GM12878 (cell line): ENCODE data around the gene KLF8. TPM values are rescaled to one million over a fixed set of nuclear protein-coding genes. Genes with fewer than 3 reads are reported as not detected.

Source experiments
- ATAC-seq: fragments of 200-7000 bp; cut with Tn5 transposase; 3 replicates; pipeline ENCODE4 v1.9.1; 2020; ENCODE audit warnings: mild to moderate bottlenecking, moderate library complexity
- BruUV-seq: library from RNA; stranded (reverse); fragments of 400-500 nt; replicated peaks from 2 replicates; lab custom pipeline; 2021; lab: Mats Ljungman, UMichigan
- CTCF ChIA-PET: fragments of 300-600 bp; sonication (Branson Sonifier 250); formaldehyde crosslinking; extraction: SDS; loops from one replicate; lab custom pipeline; 2021; ENCODE audit warnings: inconsistent platforms; lab: Yijun Ruan, JAX
- POLR2A ChIA-PET: fragments of 350-600 bp; formaldehyde crosslinking; extraction: SDS; loops from one replicate; lab custom pipeline; 2021; ENCODE audit warnings: inconsistent platforms; lab: Charles Lee
- RAD21 ChIA-PET: fragments of 300-600 bp; sonication (Branson Sonifier 250); formaldehyde crosslinking; loops from one replicate; lab custom pipeline; 2023; ENCODE audit warnings: antibody characterized with exemption; ENCODE audit not compliant: unreplicated experiment; lab: Charles Lee
- SMC1A ChIA-PET: fragments of 300-600 bp; sonication (Branson Sonifier 250); formaldehyde crosslinking; loops from one replicate; lab custom pipeline; 2023; ENCODE audit not compliant: unreplicated experiment, uncharacterized antibody; lab: Charles Lee
- DNase-seq: peaks from one replicate; pipeline ENCODE4 v3.0.0-alpha.2; 2011; ENCODE audit warnings: low read depth, low spot score
- FAIRE-seq: peaks from 3 replicates; lab custom pipeline; 2011; peaks lifted over from hg19 to GRCh38; lab: Jason Lieb, UNC
- H2AFZ ChIP-seq: 2 replicates; pipeline ENCODE4 v1.6.0; 2011; ENCODE audit warnings: low read depth, low read length, control low read depth; ENCODE audit not compliant: control insufficient read depth
- H3K27ac ChIP-seq: 2 replicates; pipeline ENCODE4 v1.5.1; 2011; ENCODE audit warnings: control low read depth; ENCODE audit not compliant: control insufficient read depth, insufficient read depth
- H3K27me3 ChIP-seq, 2 experiments: replicated peaks in 1 of 2; 2 replicates each; pipeline versions ENCODE4 v1.6.0 to v1.6.1; 2011; ENCODE audit warnings: low read length in 1 of 2; ENCODE audit not compliant: control insufficient read depth in 2 of 2, insufficient read depth in 2 of 2
- H3K36me3 ChIP-seq, 2 experiments: 2 replicates each; pipeline ENCODE4 v1.5.1; 2011; ENCODE audit warnings: low read length in 1 of 2; ENCODE audit not compliant: control insufficient read depth in 2 of 2, insufficient read depth in 2 of 2
- H3K4me1 ChIP-seq: 2 replicates; pipeline ENCODE4 v1.6.1; 2011; ENCODE audit warnings: mild to moderate bottlenecking, low read length, moderate library complexity, mixed read lengths; ENCODE audit not compliant: control insufficient read depth, insufficient read depth
- H3K4me2 ChIP-seq: 2 replicates; pipeline ENCODE4 v1.6.0; 2011; ENCODE audit warnings: control low read depth; ENCODE audit not compliant: control insufficient read depth, insufficient read depth
- H3K4me3 ChIP-seq: fragments of 200-600 bp; sonication (generic); 2 replicates; pipeline ENCODE4 v1.5.1; 2016
- H3K79me2 ChIP-seq: 2 replicates; pipeline ENCODE4 v1.6.0; 2011; ENCODE audit warnings: low read length; ENCODE audit not compliant: control insufficient read depth, insufficient read depth
- H3K9ac ChIP-seq: 2 replicates; pipeline ENCODE4 v1.8.0; 2011; ENCODE audit warnings: low read length, control low read depth, mixed read lengths; ENCODE audit not compliant: control insufficient read depth, insufficient read depth
- H3K9me3 ChIP-seq: replicated peaks from 3 replicates; pipeline ENCODE4 v1.5.1; 2011; ENCODE audit warnings: mild to moderate bottlenecking, low read length; ENCODE audit not compliant: control insufficient read depth, insufficient read depth
- H4K20me1 ChIP-seq: 2 replicates; pipeline ENCODE4 v1.6.0; 2011; ENCODE audit not compliant: control insufficient read depth, insufficient read depth
- BHLHE40 ChIP-seq, 2 experiments: fragments of 450-650 bp in 1 of 2; IDR thresholded peaks; 2 replicates each; pipeline ENCODE4 v1.6.1; 2011 to 2017; ENCODE audit warnings: low read depth in 2 of 2, borderline replicate concordance in 1 of 2, improper control_type of control experiment in 1 of 2, low read length in 1 of 2, mild to moderate bottlenecking in 1 of 2
- EP300 ChIP-seq, 2 experiments: fragments of 150-350 bp in 1 of 2; IDR thresholded peaks; 2 replicates each; pipeline ENCODE4 v1.6.1; 2011 to 2012; ENCODE audit warnings: low read depth in 2 of 2, low read length in 2 of 2, borderline replicate concordance in 1 of 2, improper control_type of control experiment in 1 of 2, inconsistent platforms in 1 of 2; ENCODE audit not compliant: control insufficient read depth in 1 of 2
- JUNB ChIP-seq: IDR thresholded peaks from 2 replicates; pipeline ENCODE4 v1.6.1; 2016; ENCODE audit warnings: antibody characterized with exemption, mild to moderate bottlenecking
- NRF1 ChIP-seq: conservative IDR thresholded peaks from 2 replicates; pipeline ENCODE4 v1.6.1; 2011; ENCODE audit warnings: mild to moderate bottlenecking, low read depth, low read length, improper control_type of control experiment
- PAX8 ChIP-seq: fragments of 450-650 bp; IDR thresholded peaks from 2 replicates; pipeline ENCODE4 v1.6.1; 2017; ENCODE audit warnings: mild to moderate bottlenecking, moderate library complexity
- PML ChIP-seq: IDR thresholded peaks from 2 replicates; pipeline ENCODE4 v1.6.1; 2012; ENCODE audit warnings: low read length, inconsistent platforms
- SMC3 ChIP-seq: IDR thresholded peaks from 2 replicates; pipeline ENCODE4 v1.6.1; 2011; ENCODE audit warnings: low read length, improper control_type of control experiment, borderline replicate concordance
- TARDBP ChIP-seq: IDR thresholded peaks from 2 replicates; pipeline ENCODE4 v1.6.1; 2016; ENCODE audit warnings: borderline replicate concordance
- TBL1XR1 ChIP-seq: IDR thresholded peaks from 2 replicates; pipeline ENCODE4 v1.6.1; 2012; ENCODE audit warnings: low read depth, low read length, improper control_type of control experiment
- TCF3 ChIP-seq: IDR thresholded peaks from 2 replicates; pipeline ENCODE4 v1.6.1; 2012; ENCODE audit warnings: low read depth, mild to moderate bottlenecking, low read length, borderline replicate concordance; ENCODE audit not compliant: insufficient read depth
- WRNIP1 ChIP-seq: IDR thresholded peaks from 2 replicates; pipeline ENCODE4 v1.6.1; 2011; ENCODE audit warnings: low read depth, low read length, improper control_type of control experiment, borderline replicate concordance
- YBX1 ChIP-seq: fragments of 450-650 bp; IDR thresholded peaks from 2 replicates; pipeline ENCODE4 v1.6.1; 2016; ENCODE audit warnings: antibody characterized with exemption
- ZBTB33 ChIP-seq: fragments of 450-650 bp; IDR thresholded peaks from 2 replicates; pipeline ENCODE4 v1.6.1; 2017; ENCODE audit warnings: mild to moderate bottlenecking
- WGBS: methylation state at CpG from one replicate; pipeline ENCODE4 v1.1.6; 2016; ENCODE audit warnings: low lambda C conversion rate; ENCODE audit not compliant: insufficient replicate concordance, insufficient coverage; ENCODE audit errors: missing lambda C conversion rate; 5-methylcytosine and 5-hydroxymethylcytosine counted together
- in situ Hi-C: fragments of 300-500 bp; cut with MboI; formaldehyde crosslinking; loops from 9 replicates; pipeline ENCODE4 v1.14.3; 2018; ENCODE audit warnings: mixed read lengths
- intact Hi-C: fragments of 100-400 bp; cut with micrococcal nuclease; formaldehyde crosslinking; loops from one replicate; pipeline ENCODE4 v1.14.2; 2022; ENCODE audit not compliant: unreplicated experiment
- polyA plus RNA-seq, 11 experiments: library from polyadenylated mRNA; depleted of rRNA in 4 of 11; unstranded in 6 of 11; stranded (reverse) in 5 of 11; fragments of >200 nt; fragmentation: Nextera tagmentation in 4 of 11; fragmentation: Illumina TruSeq in 1 of 11; extraction: Ambion mirVana in 4 of 11; extraction: Trizol in 1 of 11; gene quantifications; 1 replicate in 1 of 11; 2 replicates in 10 of 11; pipeline versions ENCODE4 v1.2.1 to v1.2.3, GENCODE V29; 2011 to 2016; ENCODE audit warnings: inconsistent platforms in 2 of 11, missing spikeins in 2 of 11, low read depth in 1 of 11
- total RNA-seq, 4 experiments: library from RNA; depleted of rRNA in 3 of 4; stranded (reverse); fragments of >200 nt in 3 of 4; fragmentation: Illumina TruSeq in 1 of 4; extraction: Trizol in 1 of 4; gene quantifications; 2 replicates each; pipeline versions ENCODE4 v1.2.1 to v1.2.3, GENCODE V29; 2013 to 2021

KLF8 gene
- total and polyA plus RNA-seq, 10 of the 15 experiments (the other 5 are each of a cell fraction or from before 2014, with no cell fraction given), result 0.31 to 27.3 (median 0.99) TPM

DNA sequence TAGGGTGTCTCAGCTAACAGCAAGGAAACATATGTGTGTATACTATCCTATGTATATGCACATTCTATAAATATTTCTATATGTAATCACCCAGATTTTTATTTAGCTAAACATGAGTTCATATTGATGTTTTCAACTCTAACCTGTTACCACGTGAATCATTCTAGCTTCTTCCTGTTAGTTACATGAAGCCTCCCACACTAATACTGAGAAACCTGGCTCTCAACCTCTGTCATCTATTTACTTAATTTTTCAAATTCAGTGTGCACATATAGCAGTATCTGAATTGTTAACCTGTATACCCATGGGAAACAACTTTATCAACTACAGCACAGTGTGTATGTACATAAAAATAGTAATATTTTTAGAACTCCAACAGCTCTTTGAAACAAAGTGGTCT is 57.3 kb downstream of the KLF8 start:
- intact Hi-C loops, result loop anchor here (10.0 kb wide), 1 partner anchor 275 kb away; the partner anchor contains the start of gene UBQLN2

DNA sequence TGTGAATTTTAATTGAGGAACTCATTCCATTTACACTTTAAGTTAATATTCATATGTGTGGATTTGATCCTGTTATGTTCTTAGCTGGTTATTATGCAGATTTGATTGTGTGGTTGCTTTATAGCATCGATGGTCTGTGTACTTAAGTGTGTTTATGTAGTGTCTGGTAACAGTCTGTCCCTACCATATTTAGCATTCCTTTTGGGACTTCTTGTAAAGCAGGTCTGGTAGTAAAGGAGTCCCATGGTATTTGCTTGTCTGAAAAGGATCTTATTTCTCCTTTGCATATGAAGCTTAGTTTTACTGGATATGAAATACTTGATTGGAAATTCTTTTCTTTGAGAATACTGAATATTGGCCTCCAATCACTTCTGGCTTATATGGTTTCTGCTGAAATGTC is 76.6 kb downstream of the KLF8 start:
- ChIA-PET SMC1A (interaction anchor here (1.0 kb wide), 1 partner anchor 75 kb away, joined by 3 read pairs; no protein-coding TSS in a partner anchor), CTCF (no interaction called here), POLR2A (no interaction called here), RAD21 (no interaction called here)
- no TSS peak for BruUV-seq
- H3K4me2 ChIP-seq, result no peak overlapping the region
- H4K20me1 ChIP-seq, result no peaks in the 10 kb centered on the region
- 38% methylated on average over 1 of the region's 1 CpG for WGBS
- H3K4me1 ChIP-seq, result no peaks in the 10 kb centered on the region
- TF ChIP-seq TBL1XR1 (no peak), WRNIP1 (no peak), SMC3 (no peak), EP300 (IDR thresholded peaks at IDR 0.05; ENCODE audit: borderline replicate concordance in 1 of 2, control insufficient read depth in 1 of 2, low read depth in 2 of 2, low read length in 2 of 2) (no peak), NRF1 (no peak), ZBTB33 (no peak), BHLHE40 (IDR thresholded peaks at IDR 0.05; ENCODE audit: borderline replicate concordance in 1 of 2, low read depth in 2 of 2, low read length in 1 of 2) (no peak), PAX8 (no peak)
- no peaks in the 10 kb centered on the region for H3K36me3 ChIP-seq
- no peaks in the 10 kb centered on the region for H3K27me3 ChIP-seq
- H3K9me3 ChIP-seq, result no peaks in the 10 kb centered on the region; the same call in 2 of the 3 replicates
- H2AFZ ChIP-seq, result no peak overlapping the region
- H3K4me3 ChIP-seq, result no peak overlapping the region
- DNase-seq (no peak), FAIRE-seq (no peak), ATAC-seq (no peak)
- H3K79me2 ChIP-seq, result no peaks in the 10 kb centered on the region
- H3K9ac ChIP-seq, result no peak overlapping the region
- no peak overlapping the region for H3K27ac ChIP-seq
- intact Hi-C loops, result no loop called here
- in situ Hi-C loops, result no loop called here

More for the DNA sequence above, 57.3 kb downstream of the KLF8 start:
- Histone ChIP-seq H3K27ac (no peak overlapping the region), H3K36me3 (no peaks in the 10 kb centered on the region), H3K27me3 (no peaks in the 10 kb centered on the region), H3K4me1 (no peaks in the 10 kb centered on the region), H3K4me3 (no peak overlapping the region), H4K20me1 (no peaks in the 10 kb centered on the region), H3K79me2 (no peaks in the 10 kb centered on the region), H2AFZ (no peak overlapping the region), H3K9me3 (no peaks in the 10 kb centered on the region), H3K4me2 (no peak overlapping the region)
- SMC1A ChIA-PET, result no interaction called here
- POLR2A ChIA-PET, result no interaction called here
- RAD21 ChIA-PET, result interaction anchor here (0.6 kb wide), 1 partner anchor 216 kb away, joined by 3 read pairs; no protein-coding TSS in a partner anchor
- FAIRE-seq (no peak), DNase-seq (no peak), ATAC-seq (no peak)
- in situ Hi-C loops, result loop anchor here (10.0 to 25.0 kb wide), 2 partner anchors 425 to 698 kb away; partner anchors contain the start of gene SPIN3
- CTCF ChIA-PET, result no interaction called here
- WGBS, result 40% methylated on average over 1 of the region's 1 CpG
- no TSS peak for BruUV-seq
- TF ChIP-seq BHLHE40 (IDR thresholded peaks at IDR 0.05; ENCODE audit: borderline replicate concordance in 1 of 2, low read depth in 2 of 2, low read length in 1 of 2), result no peak
- no peak for TF ChIP-seq JUNB
- no peak for TF ChIP-seq TCF3
- TF ChIP-seq PML, result no peak
- no peak for TF ChIP-seq TARDBP
- TF ChIP-seq YBX1, result no peak
- TF ChIP-seq, all 136 proteins: peak for 0
- no peak overlapping the region for H3K9ac ChIP-seq
